GM18868 (cell line): Measurements from ENCODE around the gene GRM8.

Experiments
- ATAC-seq: cut with Tn5 transposase; IDR thresholded peaks from one replicate; pipeline ENCODE4 v1.9.1; 2021; ENCODE audit warnings: mild to moderate bottlenecking, moderate library complexity; ENCODE audit not compliant: unreplicated experiment

Gene GRM8

DNA sequence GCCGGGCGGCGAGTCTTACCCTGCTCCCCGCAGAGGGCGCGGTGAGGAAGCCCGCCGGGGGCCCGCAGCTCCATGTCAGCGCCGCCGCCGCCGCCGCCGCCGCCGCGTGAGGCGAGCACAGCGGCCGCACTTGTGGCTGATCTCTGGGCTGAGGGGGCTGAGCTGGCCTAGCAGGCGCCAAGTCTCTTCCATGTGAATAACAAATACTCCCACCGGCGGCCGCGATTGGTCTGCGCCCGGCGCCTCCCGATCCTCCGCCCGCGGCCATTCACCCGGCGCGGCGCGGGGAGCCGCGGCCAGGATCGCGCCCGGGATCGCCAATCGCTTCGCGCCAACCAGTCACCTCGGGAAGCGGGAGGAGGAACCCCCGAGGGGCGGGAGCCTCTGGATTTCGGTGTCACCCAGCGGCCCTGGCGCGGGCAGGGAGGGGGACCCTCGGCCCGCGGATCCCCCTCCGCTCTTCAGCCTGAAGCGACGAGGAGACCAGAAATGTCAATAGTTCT lies at the start of gene GRM8:
TSS of gene GRM8 (minus strand) at position 164 of the 503 bp plus-strand sequence.
- ATAC-seq = peak; percentile 19

DNA sequence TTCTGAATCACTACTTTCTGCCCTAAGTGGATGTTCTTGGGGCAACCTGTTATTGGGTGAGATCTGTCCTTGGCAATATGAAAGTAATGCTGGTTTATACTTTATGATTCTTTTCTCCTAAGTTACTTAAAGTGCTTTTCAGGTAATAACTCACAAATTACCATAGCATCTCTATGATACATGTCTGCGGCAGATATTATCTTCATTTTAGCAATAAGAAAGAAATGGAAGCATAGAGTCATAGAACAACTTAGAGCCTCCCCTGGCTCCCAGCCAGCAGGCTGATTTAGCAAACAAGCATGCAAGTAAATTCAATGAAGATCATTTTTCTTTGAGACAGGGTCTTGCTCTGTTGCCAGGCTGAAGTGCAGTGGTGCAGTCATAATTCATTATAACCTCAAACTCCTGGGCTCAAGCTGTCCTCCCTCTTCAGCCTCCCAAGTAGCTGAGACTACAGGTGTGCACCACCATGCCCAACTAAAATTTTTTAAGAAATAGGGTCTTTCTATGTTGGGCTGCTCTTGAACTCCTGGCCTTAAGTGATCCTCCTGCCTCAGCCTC lies 38.1 kb upstream of the GRM8 start:
- ATAC-seq = no peak

GRCh38 chr7:127290116-127290655 lies 37.4 kb upstream of the GRM8 start:
- ATAC-seq = no peak

DNA sequence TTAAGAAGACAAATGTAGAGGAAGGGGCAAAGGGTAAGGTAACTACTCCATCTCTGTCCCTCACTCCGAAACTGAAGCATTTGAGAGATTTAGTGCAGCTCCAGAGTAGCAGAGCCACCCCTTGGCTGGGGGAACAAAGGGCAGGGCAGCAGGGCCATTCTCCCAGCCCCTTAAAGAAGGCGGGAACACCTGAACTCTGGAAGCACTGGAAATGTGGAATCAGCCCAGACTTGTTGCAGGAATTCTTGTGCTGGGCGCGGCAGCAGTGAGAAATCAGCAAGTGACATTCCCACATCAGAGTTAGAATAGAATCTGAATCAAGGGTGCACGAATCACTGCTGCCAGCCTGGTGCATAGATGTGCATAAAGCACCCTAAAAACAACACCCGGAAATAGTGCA lies 34.4 kb upstream of the GRM8 start:
- ATAC-seq = no peak

DNA sequence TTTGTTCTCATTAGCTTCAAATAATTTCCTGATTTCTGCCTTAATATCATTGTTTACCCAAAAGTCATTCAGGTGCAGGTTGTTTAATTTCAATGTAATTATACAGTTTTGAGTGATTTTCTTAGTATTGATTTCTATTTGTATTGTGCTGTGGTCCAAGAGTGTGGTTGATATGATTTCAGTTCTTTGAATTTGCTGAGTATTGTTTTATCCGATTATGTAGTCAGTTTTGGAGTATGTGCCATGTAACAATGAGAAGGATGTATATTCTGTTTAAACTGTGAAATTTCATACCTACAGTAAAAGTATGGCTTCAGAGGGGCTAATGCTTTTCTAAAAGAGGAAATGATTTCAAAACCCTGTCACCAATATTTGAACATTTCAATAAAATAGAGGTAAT lies 17.4 kb upstream of the GRM8 start:
- ATAC-seq = no peak

- ATAC-seq = no peak
These were observed 13.3 kb upstream of the GRM8 start for GRCh38 chr7:127266047-127266446.

- ATAC-seq = no peak
These were observed 11.5 kb upstream of the GRM8 start for GRCh38 chr7:127264219-127264618.

DNA sequence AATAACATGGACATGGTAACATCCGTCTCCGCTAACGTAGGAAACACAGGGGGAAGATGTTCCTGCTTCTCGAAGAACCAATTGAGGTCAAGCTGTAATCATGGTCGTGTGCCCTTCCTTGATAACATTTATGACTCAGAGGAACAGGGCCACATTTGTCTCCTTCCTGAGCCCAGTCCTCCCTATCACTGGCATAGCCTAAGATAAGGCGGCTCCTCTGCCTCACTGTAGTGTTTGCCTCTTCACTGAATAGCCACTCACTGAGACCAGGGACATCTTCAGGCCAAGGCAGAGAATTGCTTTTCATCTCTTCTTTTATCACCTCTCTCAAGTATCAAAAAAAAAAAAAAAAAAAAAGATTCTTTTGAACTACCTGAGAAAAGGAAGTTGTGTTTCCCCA lies 5.4 kb upstream of the GRM8 start:
- no peak for ATAC-seq

GRCh38 chr7:127257086-127257485 lies 4.3 kb upstream of the GRM8 start:
- ATAC-seq = no peak

GRCh38 chr7:127256041-127256725 lies 3.4 kb upstream of the GRM8 start:
- ATAC-seq = no peak

DNA sequence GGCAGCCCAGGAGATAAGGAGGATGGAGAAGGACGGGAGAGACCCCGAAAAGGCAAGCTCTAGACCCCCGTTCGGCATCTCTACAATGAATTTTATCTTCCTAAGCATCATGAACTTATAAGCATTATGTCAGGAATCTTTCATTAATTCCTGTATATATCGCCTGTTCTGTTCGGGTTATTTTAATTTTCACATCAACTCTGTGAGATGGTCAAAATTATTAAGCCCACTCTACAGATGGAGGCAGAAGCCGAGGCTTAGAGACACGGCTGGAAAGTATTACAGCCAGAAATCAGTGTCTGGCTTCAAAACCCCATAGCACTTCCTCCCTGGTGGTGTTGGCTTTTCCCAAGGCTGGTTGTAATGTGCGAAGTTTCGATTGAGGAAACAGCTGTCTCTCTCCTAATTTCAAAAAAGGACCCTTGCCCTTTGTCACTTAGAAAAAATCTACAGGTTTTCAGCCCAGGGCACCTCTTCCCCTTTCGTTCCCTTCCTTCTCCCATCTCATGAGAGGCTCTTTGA lies 1.5 kb upstream of the GRM8 start:
- ATAC-seq = no peak

DNA sequence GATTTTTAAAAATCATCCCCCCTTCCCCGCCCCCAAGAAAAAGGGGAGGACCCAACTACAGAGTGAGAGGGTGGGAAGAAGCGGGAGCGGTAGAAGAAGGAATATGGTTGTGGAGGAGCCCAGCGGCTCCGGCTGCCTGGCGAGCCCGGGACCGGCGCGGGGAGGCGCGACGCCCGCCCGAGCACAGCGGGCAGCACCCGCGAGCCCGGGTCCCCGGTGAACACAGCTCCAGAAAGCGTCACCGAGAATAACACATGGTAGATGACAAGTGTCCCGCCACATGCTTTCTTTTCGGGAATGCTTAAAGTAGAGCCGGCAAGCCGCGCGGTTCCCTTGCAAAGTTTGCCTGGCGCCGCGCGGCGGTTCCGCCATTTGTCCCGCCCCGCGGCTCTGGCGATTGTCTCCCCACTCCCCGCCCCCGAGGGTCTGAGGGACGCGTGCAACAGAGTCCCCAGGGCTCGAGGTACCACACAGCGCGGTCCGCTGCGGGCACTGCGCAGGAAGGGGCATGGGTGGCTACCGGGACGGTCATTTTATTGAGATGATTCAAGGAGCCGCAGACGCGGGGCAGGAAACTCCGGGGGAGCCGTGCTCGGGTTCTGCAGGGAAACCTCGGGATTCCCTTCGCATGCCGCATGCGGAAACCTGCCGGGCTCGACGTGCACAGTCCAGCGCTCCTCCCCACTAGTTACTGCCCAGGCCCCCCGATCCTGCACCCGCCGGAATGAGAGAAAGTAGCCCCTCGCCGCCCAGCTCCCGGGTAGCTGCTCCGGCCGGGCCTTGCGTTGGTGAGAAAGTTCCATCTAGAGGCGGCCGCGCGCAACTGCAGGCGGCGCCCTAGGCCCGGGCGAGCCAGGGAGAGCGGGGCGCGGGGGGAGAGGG lies 781 bp upstream of the GRM8 start:
- peak; percentile 84 for ATAC-seq

DNA sequence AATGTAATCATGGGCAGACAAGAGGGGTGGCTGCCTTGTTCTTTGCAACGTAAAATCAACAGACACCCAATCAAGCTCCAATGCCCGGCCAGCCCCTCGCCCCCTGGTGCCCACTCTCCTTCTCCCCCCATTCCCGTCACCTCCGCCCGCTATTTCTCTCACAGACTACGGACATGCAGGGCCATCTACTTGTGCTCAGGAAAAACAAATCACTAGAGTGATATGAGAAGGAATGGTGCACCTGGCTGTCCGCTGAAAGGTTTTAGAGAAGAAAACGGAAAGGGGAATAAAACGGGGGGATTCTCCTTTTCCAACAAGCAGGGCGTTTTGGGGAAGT lies 396 bp downstream of the GRM8 start:
- ATAC-seq = no peak

DNA sequence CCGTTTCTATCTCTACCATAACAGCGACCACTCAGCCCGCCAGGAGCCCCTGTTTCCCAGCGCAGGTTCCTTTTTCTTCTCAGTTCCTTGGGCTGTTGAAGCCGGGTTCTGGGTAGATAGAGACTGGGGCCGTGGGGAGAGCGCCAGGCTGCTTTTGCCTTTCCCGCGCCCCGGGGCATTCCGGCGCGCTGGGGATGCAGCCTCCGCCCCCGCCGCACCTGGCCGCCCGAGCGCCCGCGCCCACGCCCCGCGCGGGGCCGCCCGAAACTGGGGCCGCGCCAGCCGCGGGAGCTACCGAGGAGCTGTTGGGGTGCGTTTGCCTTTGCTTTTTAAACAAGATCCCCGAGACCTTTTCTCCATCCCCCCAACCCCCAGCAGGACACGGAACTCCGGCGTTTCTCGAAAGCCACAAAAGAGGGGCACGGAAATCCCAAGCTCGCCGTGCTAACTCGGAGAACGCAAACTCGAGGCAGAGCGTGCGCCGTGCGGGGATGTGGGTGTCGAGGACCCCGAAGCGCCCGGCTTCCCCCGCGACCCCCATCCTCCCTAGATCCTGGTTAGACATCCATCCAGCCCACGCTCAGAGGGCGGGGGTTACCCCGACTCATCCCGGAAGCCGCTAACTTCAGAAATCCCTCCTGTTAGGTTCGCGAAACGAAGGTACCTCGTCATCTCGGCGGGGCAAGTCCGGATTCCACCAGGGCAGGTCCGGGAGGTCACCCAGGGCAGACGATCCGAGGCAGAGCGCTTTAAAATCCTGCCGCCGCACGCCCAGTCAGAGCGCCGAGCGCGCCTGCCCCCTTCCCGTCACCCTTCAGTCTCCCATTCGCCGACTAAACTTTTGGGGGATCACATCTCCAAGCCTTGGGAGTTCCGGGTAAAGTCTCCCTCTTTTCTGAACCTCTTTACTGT lies 1.0 kb downstream of the GRM8 start:
- ATAC-seq = peak; percentile 13

GRCh38 chr7:127251036-127251464 lies 1.7 kb downstream of the GRM8 start:
- ATAC-seq = no peak

DNA sequence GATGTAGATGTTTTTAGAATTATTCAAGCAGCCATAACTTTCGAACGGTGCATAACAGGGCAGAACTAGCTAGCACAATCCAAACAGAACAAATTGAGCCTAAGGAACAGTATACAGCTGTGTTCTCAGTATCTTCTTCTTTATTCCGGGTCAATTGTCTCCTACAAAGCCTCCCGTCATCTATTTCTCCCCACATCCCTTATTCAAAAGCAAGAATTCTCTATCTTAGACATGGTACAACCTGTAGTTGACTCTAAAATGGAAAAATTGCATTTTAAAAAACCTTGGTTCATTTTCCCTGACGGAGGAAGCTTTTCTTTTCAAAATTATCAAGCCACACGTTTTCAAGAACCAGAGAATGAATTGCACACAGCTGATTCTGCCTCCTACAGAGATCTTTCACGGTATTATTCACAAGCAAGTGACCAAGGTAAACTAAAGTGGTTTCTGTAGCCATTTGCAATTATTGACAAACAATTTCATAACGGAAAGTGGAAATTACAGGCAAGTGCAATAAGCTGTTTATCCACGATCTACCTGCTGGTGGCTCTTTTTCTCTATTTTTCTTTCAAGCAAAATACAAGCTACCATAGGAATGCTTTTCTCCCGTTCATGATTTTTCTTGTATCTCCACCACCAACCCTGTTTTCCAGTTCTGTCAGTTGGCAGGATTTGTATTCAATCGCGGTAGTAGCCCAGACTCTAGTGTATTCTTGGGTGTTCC lies 2.3 kb downstream of the GRM8 start:
- no peak for ATAC-seq

- ATAC-seq = no peak
These were observed 7.1 kb downstream of the GRM8 start for GRCh38 chr7:127245607-127246006.

GRCh38 chr7:127245002-127245401 lies 7.7 kb downstream of the GRM8 start:
- ATAC-seq = no peak

GRCh38 chr7:127239814-127240213 lies 12.9 kb downstream of the GRM8 start:
- peak; percentile 80 for ATAC-seq

- ATAC-seq = no peak
These were observed 19.1 kb downstream of the GRM8 start for GRCh38 chr7:127233630-127234029.
